ENCODE measurements around the gene NUDT3.

DNA sequence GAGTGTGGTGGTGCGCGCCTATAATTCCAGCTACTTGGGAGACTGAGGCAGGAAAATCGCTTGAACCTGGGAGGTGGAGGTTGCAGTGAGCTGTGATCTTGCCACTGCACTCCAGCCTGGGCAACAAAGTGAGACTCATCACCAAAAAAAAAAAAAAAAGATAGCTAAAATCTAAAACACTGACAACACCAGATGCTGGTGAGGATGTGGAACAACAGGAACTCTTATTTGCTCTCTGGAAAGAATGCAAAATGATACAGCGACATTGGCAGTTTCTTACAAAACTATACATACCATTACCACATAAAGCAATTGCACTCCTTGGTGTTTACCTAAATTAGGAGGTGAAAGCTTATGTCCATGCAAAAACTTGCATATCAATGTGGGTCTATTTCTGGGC is 80.2 kb downstream of the NUDT3 start:
- no peak for TF ChIP-seq CTCF (IDR thresholded peaks at IDR 0.05)
- TF ChIP-seq ZFX (IDR thresholded peaks at IDR 0.05; ENCODE audit: borderline replicate concordance), result no peak

All from 22Rv1 (cell line).